Measurements from ENCODE around the gene EEF1AKMT4.
"Not testable (repeated sequence)": the region's sequence is repeated elsewhere in the genome, so short reads cannot be mapped to it uniquely, and the experiment has no call there.

Gene EEF1AKMT4

DNA sequence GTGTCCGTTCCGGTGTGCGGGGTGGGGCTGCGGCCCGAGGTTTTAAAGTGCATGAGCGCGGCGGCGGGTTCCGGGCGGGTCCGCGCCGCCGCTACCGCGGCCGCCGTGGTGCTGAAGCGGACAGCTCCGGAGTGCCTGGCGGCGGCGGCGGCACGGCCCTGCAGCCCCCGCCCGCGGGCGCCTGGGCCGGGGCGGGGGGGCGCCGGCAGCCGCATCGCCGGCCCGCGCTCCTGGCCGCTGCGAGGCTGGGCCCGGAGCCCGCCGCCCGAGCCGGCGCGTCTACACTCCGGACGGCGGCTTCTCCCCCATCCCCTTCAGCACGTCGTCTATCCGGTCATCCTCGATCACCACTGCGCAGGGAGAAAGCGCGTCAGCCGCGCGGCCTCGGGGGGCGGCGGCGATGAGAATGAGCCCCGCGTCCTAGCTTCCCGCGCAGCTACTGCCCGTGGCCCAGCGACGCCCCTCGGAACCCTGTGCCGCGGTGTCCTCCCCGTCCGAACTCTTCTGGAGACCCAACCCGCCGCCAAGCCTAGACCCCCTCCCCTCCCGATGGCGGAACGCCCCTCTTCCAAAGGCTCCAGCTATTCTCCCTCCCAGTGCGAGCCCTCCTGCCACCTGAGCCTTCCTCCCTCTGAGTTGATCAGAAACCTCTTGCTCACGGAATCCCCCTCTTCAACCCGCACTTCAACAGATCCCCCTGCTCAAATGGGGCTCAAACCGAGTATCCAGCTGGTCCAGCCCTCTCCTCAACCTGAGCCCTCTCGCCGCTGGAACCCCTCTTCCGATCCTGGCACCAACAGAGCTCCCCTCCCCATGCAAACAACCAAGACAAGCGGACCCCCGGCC lies 10.6 kb downstream of the EEF1AKMT4 start:
- peak overlapping the region in 4 of 5 donors; percentile 29 to 47 (median 34) for H3K4me3 ChIP-seq (ENCODE audit: low read depth in 1 of 5, low read length in 5 of 5)
- no peak overlapping the region for H3K9ac ChIP-seq (ENCODE audit: low read length in 5 of 5)
- H3K27ac ChIP-seq (ENCODE audit: low read depth, low read length): no peak overlapping the region

DNA sequence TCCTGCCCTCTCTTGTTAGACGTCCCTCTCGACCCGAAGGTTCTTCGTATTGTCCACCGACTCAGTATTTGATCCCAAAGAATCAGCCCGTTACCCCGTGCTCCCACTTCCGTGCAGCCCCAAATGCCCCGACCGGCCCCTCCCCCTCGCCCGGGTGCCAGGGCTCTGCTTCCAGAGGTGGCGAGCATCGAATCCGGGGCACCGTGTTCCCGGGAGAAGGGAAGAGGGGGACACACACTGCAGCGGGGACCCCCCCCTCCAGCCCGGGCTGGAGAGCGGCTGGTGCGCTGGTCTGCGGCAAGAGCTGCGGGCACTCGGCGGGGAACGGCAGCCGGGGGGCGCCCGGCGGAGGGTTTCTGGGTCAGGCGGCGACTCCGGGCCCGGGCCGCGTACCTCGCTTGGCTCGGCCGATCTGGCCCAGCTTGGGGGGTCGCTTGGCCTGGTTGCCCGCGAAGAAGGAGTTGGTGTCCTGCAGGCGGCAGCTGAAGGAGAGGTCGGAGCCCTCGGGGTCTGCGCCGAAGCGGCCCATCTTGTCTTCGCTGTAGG lies 11.3 kb downstream of the EEF1AKMT4 start:
- Histone ChIP-seq H3K4me3 (ENCODE audit: low read depth in 1 of 5, low read length in 5 of 5) (peak overlapping the region in 4 of 5 donors; percentile 29 to 50 (median 44)), H3K27me3 (ENCODE audit: control insufficient read depth in 5 of 5, insufficient read depth in 4 of 5, low read length in 5 of 5) (peaks cover 27 to 46% (median 35%) of the 10 kb centered on the region in 5 donors), H3K9me3 (ENCODE audit: control insufficient read depth in 5 of 5, low read length in 5 of 5) (no peaks in the 10 kb centered on the region), H3K4me1 (ENCODE audit: control insufficient read depth in 5 of 5, insufficient read depth in 5 of 5, low read length in 5 of 5) (peaks cover 2 to 29% (median 22%) of the 10 kb centered on the region in 5 donors), H3K36me3 (ENCODE audit: control insufficient read depth in 5 of 5, insufficient read depth in 5 of 5, low read length in 5 of 5) (no peaks in the 10 kb centered on the region), H3K9ac (ENCODE audit: low read length in 5 of 5) (no peak overlapping the region), H3K27ac (ENCODE audit: low read depth, low read length) (no peak overlapping the region)

More for the DNA sequence above, 10.6 kb downstream of the EEF1AKMT4 start:
- no peaks in the 10 kb centered on the region for H3K9me3 ChIP-seq (ENCODE audit: control insufficient read depth in 5 of 5, low read length in 5 of 5)
- peaks cover 2 to 29% (median 22%) of the 10 kb centered on the region in 5 donors for H3K4me1 ChIP-seq (ENCODE audit: control insufficient read depth in 5 of 5, insufficient read depth in 5 of 5, low read length in 5 of 5)
- no peaks in the 10 kb centered on the region for H3K36me3 ChIP-seq (ENCODE audit: control insufficient read depth in 5 of 5, insufficient read depth in 5 of 5, low read length in 5 of 5)
- H3K27me3 ChIP-seq (ENCODE audit: control insufficient read depth in 5 of 5, insufficient read depth in 4 of 5, low read length in 5 of 5): peaks cover 27 to 46% (median 35%) of the 10 kb centered on the region in 5 donors

DNA sequence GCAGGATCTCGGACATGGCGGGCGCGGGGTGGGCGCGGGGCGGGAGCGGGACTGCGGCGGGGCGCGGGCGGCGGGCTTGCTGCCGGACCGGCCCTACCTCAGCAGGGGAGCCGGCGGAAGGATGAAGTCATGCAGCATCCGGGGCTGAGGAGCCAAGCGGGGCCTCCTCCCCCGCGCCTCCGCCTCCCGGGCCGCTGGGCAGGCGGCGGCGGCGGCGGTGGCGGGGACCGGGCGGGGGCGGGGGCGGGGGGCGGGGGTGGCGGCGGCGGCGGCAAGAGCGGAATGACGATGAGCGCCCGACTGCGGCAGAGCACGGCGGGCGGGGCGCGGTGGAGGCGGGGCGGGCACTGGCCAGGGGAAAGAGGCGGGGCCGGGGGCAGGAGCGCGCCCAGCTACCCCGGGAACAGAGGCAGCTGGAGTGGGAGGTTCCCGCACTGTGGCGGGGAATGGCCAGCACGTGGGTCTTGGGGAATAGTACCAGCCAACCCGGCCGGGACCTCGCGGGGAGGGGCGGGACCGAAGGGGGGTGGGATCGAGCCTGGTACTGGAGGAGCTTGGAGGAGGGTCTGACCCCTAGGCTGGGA lies 11.9 kb downstream of the EEF1AKMT4 start, which contains the start of gene CAMK2N2:
TSS of gene CAMK2N2 (minus strand) at position 284 of the 584 bp plus-strand sequence. CDS start at position 16, 268 bp downstream.
- Histone ChIP-seq H3K27ac (ENCODE audit: low read depth, low read length) (no peak within 1 kb of the TSS), H3K27me3 (ENCODE audit: control insufficient read depth in 5 of 5, insufficient read depth in 4 of 5, low read length in 5 of 5) (peaks cover 27 to 46% (median 35%) of the 10 kb centered on the region in 5 donors), H3K9me3 (ENCODE audit: control insufficient read depth in 5 of 5, low read length in 5 of 5) (no peaks in the 10 kb centered on the region), H3K36me3 (ENCODE audit: control insufficient read depth in 5 of 5, insufficient read depth in 5 of 5, low read length in 5 of 5) (no peaks in the 10 kb centered on the region), H3K9ac (ENCODE audit: low read length in 5 of 5) (no peak within 1 kb of the TSS), H3K4me3 (ENCODE audit: low read depth in 1 of 5, low read length in 5 of 5) (peak within 1 kb of the TSS; percentile 39 to 63 (median 53)), H3K4me1 (ENCODE audit: control insufficient read depth in 5 of 5, insufficient read depth in 5 of 5, low read length in 5 of 5) (peaks cover 2 to 29% (median 22%) of the 10 kb centered on the region in 5 donors)

DNA sequence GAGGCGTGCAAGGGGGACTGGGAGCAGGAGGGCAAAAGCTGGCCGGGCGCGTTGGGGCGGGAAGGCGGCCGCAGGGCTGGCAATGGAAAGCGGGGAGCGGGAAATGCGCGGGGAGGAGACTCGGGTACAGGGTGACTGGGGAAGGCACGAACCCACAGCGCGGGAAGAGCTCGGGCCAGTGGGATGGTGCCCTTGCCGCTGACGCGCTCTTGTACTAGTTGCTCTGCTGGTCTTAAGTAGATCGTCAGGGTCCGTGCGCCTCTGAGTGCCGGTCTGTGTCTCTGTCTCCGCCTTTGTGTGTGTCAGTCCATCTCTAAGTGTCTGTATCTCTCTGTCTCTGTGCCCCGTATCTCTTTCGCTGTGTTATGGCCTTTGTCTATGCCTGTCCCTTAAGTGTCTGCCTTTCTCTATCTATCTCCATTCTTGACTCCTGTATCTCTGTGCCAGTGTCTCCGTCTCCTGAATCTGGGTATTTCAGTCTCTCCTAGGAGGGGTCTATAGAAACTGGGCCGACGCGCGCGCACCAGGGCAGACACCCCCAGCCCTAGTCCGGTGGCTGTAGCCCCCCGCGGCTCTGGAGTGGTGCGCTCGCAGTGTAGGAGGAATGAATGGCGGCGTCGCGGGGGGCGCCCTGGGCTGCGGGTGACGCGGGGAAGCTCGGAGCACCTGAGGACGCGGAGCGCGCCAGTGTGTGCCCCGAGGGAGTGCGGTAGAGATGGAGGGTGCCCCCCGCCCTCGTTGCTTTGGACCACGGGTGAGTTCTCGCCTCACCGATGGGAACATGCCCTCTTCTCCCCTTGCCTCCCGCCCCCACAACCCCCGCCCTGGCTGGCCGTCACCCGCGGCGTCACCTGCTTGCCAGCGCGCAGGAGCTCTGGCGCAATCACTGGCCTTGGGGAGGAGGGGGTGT lies 12.6 kb downstream of the EEF1AKMT4 start:
- Histone ChIP-seq H3K27me3 (ENCODE audit: control insufficient read depth in 5 of 5, insufficient read depth in 4 of 5, low read length in 5 of 5) (peaks cover 27 to 46% (median 35%) of the 10 kb centered on the region in 5 donors), H3K27ac (ENCODE audit: low read depth, low read length) (no peak overlapping the region), H3K36me3 (ENCODE audit: control insufficient read depth in 5 of 5, insufficient read depth in 5 of 5, low read length in 5 of 5) (no peaks in the 10 kb centered on the region), H3K9me3 (ENCODE audit: control insufficient read depth in 5 of 5, low read length in 5 of 5) (no peaks in the 10 kb centered on the region), H3K9ac (ENCODE audit: low read length in 5 of 5) (no peak overlapping the region), H3K4me3 (ENCODE audit: low read depth in 1 of 5, low read length in 5 of 5) (peak overlapping the region; percentile 39 to 63 (median 53)), H3K4me1 (ENCODE audit: control insufficient read depth in 5 of 5, insufficient read depth in 5 of 5, low read length in 5 of 5) (peaks cover 2 to 29% (median 22%) of the 10 kb centered on the region in 5 donors)

DNA sequence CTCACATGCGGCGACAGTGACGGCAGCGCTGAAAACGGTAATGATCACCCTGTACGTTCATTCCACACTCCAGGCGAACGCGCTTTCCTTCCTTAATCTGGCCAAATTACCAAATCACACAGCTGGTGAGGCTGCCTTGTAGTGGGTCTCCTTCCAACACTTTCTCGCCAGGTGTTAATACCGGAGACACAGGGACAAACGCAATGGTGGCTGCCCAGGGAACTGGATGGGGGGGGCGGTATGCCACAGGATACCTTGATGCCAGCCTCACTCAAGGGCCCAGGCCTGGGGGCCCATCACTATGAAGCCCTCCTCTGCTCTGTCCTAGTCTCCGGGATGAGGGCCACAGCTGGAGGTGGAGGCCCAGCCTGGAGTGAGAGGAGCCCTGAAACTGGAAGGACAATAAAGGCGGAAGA lies 13.3 kb downstream of the EEF1AKMT4 start:
- H3K36me3 ChIP-seq (ENCODE audit: control insufficient read depth in 5 of 5, insufficient read depth in 5 of 5, low read length in 5 of 5): no peaks in the 10 kb centered on the region
- no peak overlapping the region for H3K9ac ChIP-seq (ENCODE audit: low read length in 5 of 5)
- no peaks in the 10 kb centered on the region for H3K9me3 ChIP-seq (ENCODE audit: control insufficient read depth in 5 of 5, low read length in 5 of 5)
- peaks cover 27 to 46% (median 35%) of the 10 kb centered on the region in 5 donors for H3K27me3 ChIP-seq (ENCODE audit: control insufficient read depth in 5 of 5, insufficient read depth in 4 of 5, low read length in 5 of 5)
- peaks cover 2 to 29% (median 22%) of the 10 kb centered on the region in 5 donors for H3K4me1 ChIP-seq (ENCODE audit: control insufficient read depth in 5 of 5, insufficient read depth in 5 of 5, low read length in 5 of 5)
- no peak overlapping the region for H3K27ac ChIP-seq (ENCODE audit: low read depth, low read length)
- no peak overlapping the region for H3K4me3 ChIP-seq (ENCODE audit: low read depth in 1 of 5, low read length in 5 of 5)

DNA sequence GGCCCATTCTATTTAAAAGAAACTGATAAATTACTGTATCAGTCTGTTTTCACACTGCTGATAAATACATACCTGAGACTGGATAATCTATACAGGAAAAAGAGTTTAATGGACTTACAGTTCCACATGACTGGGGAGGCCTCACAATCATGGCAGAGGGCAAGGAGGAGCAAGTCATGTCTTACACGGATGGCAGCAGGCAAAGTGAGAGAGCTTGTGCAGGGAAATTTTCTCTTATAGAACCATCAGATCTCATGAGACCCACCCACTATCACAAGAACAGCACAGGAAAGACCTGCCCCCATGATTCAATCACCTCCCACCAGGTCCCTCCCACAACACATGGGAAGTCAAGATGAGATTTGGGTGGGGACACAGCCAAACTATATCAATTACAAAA lies 17.8 kb downstream of the EEF1AKMT4 start:
- H3K36me3 ChIP-seq (ENCODE audit: control insufficient read depth in 5 of 5, insufficient read depth in 5 of 5, low read length in 5 of 5); H3K9ac ChIP-seq (ENCODE audit: low read length in 5 of 5); H3K4me3 ChIP-seq (ENCODE audit: low read depth in 1 of 5, low read length in 5 of 5); H3K9me3 ChIP-seq (ENCODE audit: control insufficient read depth in 5 of 5, low read length in 5 of 5); H3K27ac ChIP-seq (ENCODE audit: low read depth, low read length); H3K4me1 ChIP-seq (ENCODE audit: control insufficient read depth in 5 of 5, insufficient read depth in 5 of 5, low read length in 5 of 5): not testable (repeated sequence)
- H3K27me3 ChIP-seq (ENCODE audit: control insufficient read depth in 5 of 5, insufficient read depth in 4 of 5, low read length in 5 of 5): peaks cover 9 to 16% (median 11%) of the 10 kb centered on the region in 5 donors

DNA sequence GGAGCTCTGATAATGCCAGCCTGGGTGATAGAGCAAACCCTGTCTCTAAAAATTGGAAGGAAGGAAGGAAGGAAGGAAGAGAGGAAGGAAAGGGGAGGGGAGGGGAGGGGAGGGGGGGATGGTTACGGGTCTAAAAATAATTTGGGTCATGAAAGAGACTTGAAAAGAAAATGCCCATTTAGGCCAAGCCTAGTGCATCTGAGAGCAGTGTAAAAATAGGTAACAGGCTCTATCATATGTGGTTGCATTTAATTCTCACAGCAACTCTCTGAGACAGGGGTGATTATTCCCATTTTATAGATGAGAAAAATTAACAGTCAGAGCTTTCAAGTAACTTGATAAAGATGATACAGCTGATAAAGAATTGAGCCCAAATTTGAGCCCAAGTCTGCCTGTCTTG lies 22.8 kb downstream of the EEF1AKMT4 start:
- Histone ChIP-seq H3K27ac (ENCODE audit: low read depth, low read length) (no peak overlapping the region), H3K9me3 (ENCODE audit: control insufficient read depth in 5 of 5, low read length in 5 of 5) (peaks cover 0 to 3% (median 0%) of the 10 kb centered on the region in 5 donors), H3K36me3 (ENCODE audit: control insufficient read depth in 5 of 5, insufficient read depth in 5 of 5, low read length in 5 of 5) (no peaks in the 10 kb centered on the region), H3K27me3 (ENCODE audit: control insufficient read depth in 5 of 5, insufficient read depth in 4 of 5, low read length in 5 of 5) (peaks cover 10 to 30% (median 21%) of the 10 kb centered on the region in 5 donors), H3K9ac (ENCODE audit: low read length in 5 of 5) (no peak overlapping the region), H3K4me1 (ENCODE audit: control insufficient read depth in 5 of 5, insufficient read depth in 5 of 5, low read length in 5 of 5) (peaks cover 0 to 5% (median 0%) of the 10 kb centered on the region in 5 donors), H3K4me3 (ENCODE audit: low read depth in 1 of 5, low read length in 5 of 5) (no peak overlapping the region)

DNA sequence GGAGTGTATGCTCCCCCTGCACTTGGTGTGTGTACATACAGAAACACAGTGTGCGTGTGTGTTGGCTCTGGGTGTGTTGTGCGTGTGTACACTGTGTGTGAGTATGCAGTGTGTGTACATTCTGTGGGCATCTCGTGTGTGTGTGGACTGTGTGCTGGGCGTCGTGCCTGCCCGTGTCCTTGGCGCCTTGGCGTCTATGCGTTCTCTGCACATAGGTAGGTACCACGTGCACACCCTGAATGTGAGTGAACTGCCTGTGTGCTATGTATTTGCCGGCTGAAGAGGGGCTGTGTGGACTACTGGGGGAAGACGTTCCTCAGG lies 25.9 kb downstream of the EEF1AKMT4 start:
- Histone ChIP-seq H3K9ac (ENCODE audit: low read length in 5 of 5) (no peak overlapping the region), H3K4me3 (ENCODE audit: low read depth in 1 of 5, low read length in 5 of 5) (no peak overlapping the region), H3K36me3 (ENCODE audit: control insufficient read depth in 5 of 5, insufficient read depth in 5 of 5, low read length in 5 of 5) (no peaks in the 10 kb centered on the region)

More for the DNA sequence above, 25.9 kb downstream of the EEF1AKMT4 start:
- H3K27me3 ChIP-seq (ENCODE audit: control insufficient read depth in 5 of 5, insufficient read depth in 4 of 5, low read length in 5 of 5): peaks cover 11 to 41% (median 26%) of the 10 kb centered on the region in 5 donors
- peaks cover 0 to 3% (median 0%) of the 10 kb centered on the region in 5 donors for H3K9me3 ChIP-seq (ENCODE audit: control insufficient read depth in 5 of 5, low read length in 5 of 5)
- peaks cover 0 to 5% (median 0%) of the 10 kb centered on the region in 5 donors for H3K4me1 ChIP-seq (ENCODE audit: control insufficient read depth in 5 of 5, insufficient read depth in 5 of 5, low read length in 5 of 5)
- no peak overlapping the region for H3K27ac ChIP-seq (ENCODE audit: low read depth, low read length)

All from subcutaneous abdominal adipose tissue (tissue), 5 donors.